A673 (cell line): Measurements from ENCODE around the gene TCERG1L.

Experiments
- CTCF ChIP-seq: fragments of 300-800, 200-600 bp; sonication (generic); conservative IDR thresholded peaks from 2 replicates; pipeline ENCODE4 v1.5.1; 2017; ENCODE audit warnings: low read depth, mild to moderate bottlenecking, antibody characterized with exemption, low read length, moderate library complexity, mixed read lengths
- EZH2 ChIP-seq: fragments of 200-600 bp; sonication (generic); IDR thresholded peaks from 2 replicates; pipeline ENCODE4 v1.6.1; 2017; ENCODE audit warnings: borderline replicate concordance, low read depth, mild to moderate bottlenecking, mixed read lengths, antibody characterized with exemption, low read length; ENCODE audit not compliant: poor library complexity, severe bottlenecking

GRCh38 chr10:131110241-131110783 is 201.2 kb downstream of the TCERG1L start:
- TF ChIP-seq CTCF: no peak
- TF ChIP-seq EZH2: no peak
